Activated CD8-positive, alpha-beta memory T cell treated with anti-CD3 and anti-CD28 coated beads, Interleukin-2, amount 50 U/mL, for 1 hour (primary cell): ENCODE results near the gene CPA2.

Experiments
- DNase-seq: peaks from one replicate; pipeline ENCODE4 v3.0.0-alpha.2; 2020; ENCODE audit errors: extremely low read depth

The CPA2 gene

GRCh38 chr7:130279286-130279685 is 12.6 kb downstream of the CPA2 start:
- no peak for DNase-seq

DNA sequence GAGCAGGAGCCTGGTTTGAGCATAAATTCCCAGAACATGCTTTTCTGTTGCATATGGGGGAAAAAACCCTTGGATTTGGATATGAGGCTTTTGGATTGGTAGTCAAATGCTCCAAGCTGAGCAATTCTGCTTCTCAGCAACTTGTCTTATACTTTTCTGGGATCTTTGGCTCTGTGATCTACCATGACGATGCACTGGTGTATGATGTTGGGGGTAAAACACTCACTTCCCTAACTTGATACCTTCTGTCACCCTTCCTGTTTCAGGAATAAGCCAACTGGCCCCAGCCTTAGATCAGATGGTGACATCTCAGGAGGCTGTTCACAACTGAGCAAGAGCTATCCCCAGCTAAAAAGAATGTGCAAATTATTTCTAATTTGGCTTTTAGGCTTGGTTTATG is 13.2 kb downstream of the CPA2 start:
- DNase-seq, result no peak

GRCh38 chr7:130281260-130281659 is 14.6 kb downstream of the CPA2 start:
- DNase-seq, result no peak

DNA sequence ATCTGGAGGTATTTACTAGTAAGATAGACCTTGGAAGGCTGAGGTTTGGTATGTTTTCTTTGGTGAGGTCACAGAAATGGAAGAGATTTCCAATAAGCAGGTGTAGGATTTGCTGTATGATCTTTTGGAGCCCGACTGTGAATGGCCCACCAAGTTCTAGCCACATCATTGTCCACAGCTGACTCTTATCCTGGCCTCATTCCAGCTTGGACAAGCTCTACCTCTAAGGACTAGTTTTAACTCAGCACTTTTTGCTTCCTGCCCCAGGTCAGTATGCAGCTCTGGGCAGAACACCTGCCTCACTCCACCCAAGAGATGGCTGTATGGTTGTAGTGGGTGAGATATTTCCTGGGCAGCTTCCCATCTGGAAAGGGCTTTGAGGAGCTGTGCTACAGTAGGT is 20.2 kb downstream of the CPA2 start:
- DNase-seq, result no peak

DNA sequence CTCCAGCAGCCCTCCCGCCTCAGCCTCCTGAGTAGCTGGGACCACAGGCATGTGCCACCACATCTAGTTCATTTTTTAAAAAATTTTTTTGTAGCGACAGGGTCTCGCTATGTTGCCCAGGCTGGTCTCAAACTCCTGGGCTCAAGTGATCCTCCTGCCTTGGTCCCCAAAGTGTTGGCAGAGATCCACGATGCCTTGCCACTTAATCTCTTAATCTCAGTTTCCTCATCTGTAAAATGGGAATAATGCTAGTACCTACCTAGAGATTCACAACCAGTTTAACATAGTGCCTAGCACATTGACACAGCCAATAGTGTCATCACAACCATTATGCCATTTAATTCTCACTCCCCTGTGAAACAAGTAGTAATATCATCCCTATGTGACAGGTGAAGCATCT is 21.5 kb downstream of the CPA2 start:
- no peak for DNase-seq

DNA sequence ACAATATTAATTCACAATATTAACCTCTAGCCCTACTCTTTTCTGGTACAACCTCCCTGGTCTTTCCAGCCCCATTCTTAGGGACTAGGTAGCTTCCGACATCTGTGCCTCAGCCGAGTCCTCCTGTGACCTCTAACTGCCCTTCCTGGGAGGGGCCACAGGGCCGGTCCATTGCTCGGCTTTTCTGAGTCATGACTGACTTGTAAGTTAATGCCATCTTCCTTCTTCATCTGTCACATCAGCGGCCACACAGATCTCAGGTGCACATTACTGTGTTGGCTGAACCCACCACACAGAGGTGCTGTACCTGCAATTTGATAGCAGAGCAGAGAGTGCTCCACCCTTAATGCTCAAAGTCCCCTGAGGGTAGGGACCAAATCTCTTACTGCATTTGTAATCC is 22.2 kb downstream of the CPA2 start:
- no peak for DNase-seq

DNA sequence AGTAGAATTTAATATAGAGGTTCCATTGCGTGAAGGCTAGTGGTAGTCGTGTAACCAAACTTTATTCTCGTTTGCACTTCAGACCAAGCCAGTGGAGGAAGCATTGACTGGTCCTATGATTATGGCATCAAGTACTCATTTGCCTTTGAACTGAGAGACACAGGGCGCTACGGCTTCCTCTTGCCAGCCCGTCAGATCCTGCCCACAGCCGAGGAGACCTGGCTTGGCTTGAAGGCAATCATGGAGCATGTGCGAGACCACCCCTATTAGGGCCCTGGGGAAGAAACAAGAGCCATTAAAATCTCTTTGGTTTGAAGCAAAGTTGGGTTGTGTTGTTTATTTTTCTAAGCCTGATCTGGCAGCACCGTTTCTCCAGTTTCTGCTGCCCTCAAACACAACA is 22.8 kb downstream of the CPA2 start:
- no peak for DNase-seq

DNA sequence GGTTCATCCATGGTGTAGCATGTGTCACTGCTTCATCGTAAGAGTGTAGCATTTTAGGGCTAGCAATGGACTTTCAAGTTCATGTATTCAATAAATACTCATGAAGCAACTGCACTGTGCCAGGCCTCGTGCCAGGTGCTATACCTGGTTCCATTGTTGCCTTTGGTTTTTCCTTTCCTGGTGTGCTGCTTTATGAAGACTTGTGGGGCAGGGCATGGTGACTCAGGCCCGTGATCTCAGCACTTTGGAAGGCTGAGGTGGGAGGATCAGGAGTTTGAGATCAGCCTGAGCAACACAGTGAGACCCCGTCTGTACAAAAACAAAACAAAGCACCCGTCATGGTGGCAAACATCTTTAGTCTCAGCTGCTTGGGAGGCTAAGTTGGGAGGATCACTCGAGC is 24.1 kb downstream of the CPA2 start:
- DNase-seq, result no peak

DNA sequence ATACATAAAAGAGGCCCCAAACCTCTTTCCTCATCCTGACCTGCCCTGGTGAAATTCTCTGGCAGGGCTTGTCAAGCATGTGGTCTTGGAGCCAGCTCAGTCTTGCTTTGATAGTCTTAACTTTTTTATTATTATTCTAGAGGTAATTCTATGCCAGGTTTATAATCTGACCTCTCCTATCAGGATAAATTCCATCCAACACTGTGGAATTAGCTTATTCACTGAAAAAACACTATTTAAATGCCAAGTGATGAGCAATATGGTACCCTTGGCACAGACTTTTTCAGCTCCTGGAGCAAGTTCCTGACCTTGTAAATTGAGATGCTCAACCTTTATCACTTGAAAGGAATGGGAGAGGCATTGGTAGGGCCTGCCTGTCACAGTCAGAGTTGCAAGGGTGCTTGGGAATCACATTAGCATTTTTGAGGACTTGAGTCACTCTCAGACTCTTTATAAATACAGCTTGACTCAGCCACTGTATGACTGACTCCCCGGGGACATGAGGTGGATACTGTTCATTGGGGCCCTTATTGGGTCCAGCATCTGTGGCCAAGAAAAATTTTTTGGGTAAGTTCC is 26.1 kb downstream of the CPA2 start, which contains the start of gene CPA4:
Gene CPA4, plus strand, starts transcription at position 480 of the 576 bp plus-strand sequence. Its CDS starts 20 bp downstream, at position 500.
- no peak for DNase-seq

GRCh38 chr7:130293521-130293920 is 26.9 kb downstream of the CPA2 start:
- DNase-seq, result no peak

DNA sequence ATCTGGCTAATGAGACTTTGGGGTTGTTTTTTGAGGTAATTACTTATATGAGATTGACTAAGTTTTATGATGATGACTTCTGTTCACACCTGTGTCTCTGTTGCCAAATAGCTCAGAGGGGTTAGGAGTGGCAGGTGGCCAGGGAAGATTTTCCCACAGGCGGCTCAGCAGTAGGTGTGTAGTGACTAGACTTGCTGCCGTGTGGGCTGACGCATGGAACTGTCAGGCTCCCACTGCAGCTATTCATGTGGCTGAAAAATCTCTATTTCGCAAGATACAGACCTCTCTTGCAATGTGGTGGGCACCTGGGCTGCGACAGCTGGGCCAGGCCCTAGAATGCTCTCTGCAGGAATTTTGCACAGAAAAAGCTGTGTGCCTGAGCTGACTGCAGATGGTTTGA is 27.7 kb downstream of the CPA2 start:
- no peak for DNase-seq

DNA sequence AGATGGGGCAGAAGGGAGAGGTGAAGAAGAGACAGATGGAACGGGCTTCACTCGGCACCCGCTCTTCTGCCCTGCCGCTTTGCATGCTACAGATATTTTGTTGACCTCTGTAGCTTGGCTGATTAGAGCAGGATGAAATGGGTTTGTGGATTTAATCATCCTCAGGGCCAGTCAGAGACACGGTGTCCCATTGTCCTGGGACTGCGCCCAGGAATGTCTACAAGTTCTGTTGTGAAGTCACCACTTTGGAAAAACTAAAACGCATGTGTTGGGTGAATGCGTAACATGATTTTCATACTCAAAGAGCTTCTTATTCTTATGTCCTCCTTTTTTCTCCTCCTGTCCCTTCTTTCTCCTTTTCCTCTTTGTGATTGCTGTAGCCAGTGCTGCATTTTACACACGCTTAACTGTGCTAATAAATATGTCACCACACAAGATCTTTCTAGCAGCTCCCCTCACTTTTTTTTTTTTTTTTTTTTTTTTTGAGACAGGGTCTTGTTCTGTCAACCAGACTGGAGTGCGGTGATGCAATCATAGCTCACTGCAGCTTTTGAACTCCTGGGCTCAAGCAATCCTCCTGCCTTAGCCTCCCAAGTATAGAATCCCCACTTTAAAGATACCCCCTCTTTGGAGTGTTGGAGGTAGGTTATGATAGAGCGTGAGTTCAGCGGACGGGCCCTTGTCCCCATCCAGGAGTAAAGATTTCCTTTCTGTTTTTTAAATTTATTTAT is 29.7 kb downstream of the CPA2 start:
- DNase-seq, result no peak

DNA sequence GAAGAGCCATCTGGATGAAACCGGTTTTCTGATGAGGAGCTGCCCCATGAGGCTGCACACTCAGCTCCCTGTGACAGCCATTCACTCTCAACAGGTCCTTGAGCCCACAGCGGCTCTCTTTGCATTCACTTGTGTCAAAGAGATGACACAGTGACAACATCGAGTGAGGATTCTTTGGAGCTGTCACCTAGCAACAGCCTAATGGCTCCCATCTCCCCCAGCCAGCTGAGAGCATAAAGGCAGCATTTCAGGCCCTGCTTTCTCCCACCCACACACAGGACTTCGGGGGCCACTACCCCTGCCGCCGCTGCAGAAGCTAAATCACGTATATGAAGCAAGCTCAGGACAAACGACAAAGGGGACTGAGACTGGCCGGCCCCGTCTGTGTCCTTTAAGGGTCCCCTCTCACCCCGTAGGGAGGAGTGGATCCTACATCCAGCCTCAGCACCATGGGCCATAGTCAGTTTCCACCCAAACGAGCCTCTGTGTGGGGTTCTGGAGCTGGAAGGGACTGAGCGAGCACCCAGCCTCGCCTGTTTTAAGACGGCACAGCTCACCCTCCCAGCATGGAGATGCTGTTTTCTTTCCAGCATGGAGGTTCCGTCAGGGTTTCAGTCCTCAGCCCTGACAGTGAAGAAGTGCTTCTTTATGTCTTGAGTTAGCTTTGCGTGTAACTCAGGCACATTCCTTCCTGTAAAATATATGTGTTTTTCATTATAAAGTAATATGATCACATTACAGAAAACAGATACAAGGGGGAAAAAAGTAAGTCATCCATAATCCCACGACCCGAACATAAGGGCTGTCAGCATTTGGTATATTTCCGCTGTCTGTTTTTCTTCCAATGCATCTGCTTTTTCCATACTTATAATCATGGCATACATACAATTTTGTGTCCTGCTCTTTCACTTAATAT is 31.2 kb downstream of the CPA2 start:
- DNase-seq, result no peak

GRCh38 chr7:130298544-130299326 is 32.1 kb downstream of the CPA2 start:
- DNase-seq, result no peak

DNA sequence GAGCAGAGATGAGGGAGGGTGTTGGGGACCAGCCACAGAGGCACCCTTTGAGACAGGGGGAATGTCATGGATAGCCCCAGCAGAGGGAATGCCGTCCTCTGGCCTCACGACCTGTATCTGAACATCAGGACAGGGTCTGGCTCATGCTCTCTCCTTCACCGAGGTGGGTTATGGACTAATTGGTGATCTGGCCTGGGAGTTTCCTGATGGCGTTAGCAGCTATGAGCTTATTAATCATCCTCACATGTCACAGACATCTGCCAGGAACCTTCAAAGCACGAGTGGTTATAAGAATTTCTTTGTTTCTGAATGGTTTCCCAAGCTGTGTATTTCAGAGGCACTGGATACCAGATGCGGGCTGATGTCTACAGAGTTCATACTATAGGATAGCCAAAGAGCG is 33.2 kb downstream of the CPA2 start:
- DNase-seq, result no peak

DNA sequence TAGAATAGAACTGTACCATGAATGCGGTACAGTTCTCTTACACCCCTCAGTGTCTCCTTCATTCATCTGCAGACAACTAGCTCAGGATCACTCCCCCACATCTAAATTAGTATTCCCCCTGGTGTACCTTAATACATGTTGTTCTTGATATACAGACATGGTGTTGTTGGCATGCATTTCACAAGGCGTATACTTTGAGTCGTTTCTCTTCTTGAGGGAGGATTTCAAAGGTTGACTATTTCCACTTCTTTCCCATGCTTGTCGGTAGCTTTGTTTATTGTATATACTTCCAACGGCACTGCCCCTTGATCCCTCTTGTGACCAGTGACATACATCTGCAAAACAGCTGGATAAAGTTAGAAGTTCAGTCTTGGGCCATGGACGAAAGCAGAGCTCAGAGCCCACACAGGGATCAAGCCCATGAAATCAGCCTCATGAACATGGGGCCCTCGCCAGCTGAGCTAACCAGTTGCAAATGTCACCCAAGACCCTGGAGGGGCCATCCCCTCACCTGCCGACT is 34.9 kb downstream of the CPA2 start:
- DNase-seq, result no peak

DNA sequence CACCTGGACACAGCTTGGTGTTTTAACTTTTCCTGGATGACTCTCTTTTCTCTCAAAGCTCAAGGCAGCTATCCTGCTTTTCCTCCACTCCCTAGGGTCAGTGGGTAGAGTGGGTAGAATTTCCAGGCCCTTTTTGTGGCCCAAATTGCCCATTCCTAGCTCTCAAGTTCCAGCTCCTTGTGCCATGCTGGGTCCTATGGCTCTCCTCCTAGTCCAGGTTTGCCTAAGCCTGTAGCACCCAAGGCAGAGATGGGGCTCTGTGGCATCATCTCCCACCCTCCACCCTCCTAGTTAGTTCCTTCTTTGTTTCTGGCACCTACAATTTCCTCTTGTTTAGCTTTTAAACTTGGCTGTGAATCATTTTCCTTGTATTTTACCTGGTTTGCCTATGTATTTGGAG is 36.0 kb downstream of the CPA2 start:
- DNase-seq, result no peak

DNA sequence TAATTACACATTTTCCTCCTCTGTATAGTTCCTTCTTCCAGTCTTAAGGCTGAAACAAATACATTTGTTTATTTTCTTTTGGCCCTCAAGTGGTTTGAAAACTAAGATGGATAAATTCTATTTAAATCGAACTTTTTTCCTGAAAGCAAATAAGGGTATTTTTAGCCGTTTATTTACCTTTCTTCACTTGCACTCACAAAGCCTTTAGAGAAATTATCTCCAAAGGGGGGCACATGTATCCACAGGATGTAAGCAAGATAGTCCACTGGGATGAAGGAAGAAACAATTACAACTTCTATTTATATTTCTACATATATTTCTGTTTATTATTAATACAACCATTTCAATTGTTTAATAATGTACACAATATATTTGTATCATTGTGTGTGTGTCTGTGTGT is 36.5 kb downstream of the CPA2 start:
- no peak for DNase-seq

DNA sequence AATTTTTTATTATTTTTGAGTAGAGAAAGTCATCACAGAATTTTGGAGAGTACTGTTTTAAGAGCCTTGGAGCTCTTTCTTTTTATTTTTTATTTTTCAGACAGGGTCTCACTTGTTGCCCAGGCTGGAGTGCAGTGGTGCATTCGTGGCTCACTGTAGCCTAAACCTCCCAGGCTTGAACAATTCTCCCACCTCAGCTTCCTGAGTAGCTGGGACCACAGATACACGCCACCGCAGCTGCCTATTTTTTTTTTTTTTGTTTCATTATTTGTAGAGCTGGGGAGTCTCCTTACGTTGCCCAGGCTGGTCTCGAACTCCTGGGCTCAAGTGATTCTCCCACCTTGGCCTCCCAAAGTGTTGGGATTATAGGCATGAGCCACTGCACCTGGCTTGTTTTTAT is 36.9 kb downstream of the CPA2 start:
- no peak for DNase-seq

GRCh38 chr7:130303982-130304381 is 37.3 kb downstream of the CPA2 start:
- DNase-seq, result no peak

DNA sequence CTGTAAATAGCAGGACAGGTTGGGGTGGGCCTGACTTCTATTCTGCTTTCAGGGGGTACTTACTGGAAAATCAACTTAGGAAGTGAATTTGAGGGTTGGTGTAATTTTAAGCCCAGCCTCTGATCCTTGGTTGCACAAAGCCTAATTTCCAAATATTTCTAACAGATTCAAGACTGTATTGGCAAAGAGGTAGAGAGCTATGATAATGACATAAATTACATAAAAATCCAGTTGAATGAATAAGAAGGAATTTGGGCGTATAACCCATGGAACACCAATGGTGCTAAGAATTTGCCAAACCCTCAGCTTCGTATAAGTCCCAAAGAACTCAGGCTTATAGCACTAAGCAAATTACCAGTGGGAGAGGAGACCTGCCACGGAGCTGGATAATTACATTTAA is 38.2 kb downstream of the CPA2 start:
- DNase-seq, result no peak
